ENCODE data around the gene KASH5. TPM values are rescaled to one million over a fixed set of nuclear protein-coding genes. Genes with fewer than 3 reads are reported as not detected.
A peak's percentile ranks its signal among the peaks of the same experiment; 100 is the strongest.

Gene KASH5
- polyA plus RNA-seq, 2 of the 4 experiments (the other 2 are of a cell fraction), result 0.08 to 0.17 TPM

- TF ChIP-seq RNF2 (IDR thresholded peaks at IDR 0.05; ENCODE audit: borderline replicate concordance, low read depth) (no peak), EP300 (IDR thresholded peaks at IDR 0.05) (no peak)
- 40% methylated on average over 25 of the region's 42 CpGs for WGBS (ENCODE audit: missing lambda C conversion rate)
- no peak for DNase-seq (ENCODE audit: low read depth in 1 of 2, low spot score in 1 of 2)
- Histone ChIP-seq H3K4me2 (peak within 1 kb of the TSS; percentile 88), H3K4me1 (peaks cover 34% of the 10 kb centered on the region), H3K4me3 (peak within 1 kb of the TSS; percentile 38), H3K27ac (peak within 1 kb of the TSS; percentile 27 to 79; a peak in 5 of 6 replicates), H3K9me3 (no peaks in the 10 kb centered on the region)
- no peak for FAIRE-seq
- no peak for ATAC-seq
- ChIA-PET CTCF (interaction anchor here (0.9 to 13.8 kb wide), 7 partner anchors 8 to 197 kb away, joined by 3 to 141 read pairs (median 7); partner anchors contain the start of gene PIH1D1), POLR2A (no interaction called here)
Measured at GRCh38 chr19:49423071-49423984, 35.3 kb downstream of the KASH5 start, which contains the start of gene PTH2. Gene PTH2, minus strand, starts transcription at chr19:49423441. Its CDS starts 102 bp downstream, at chr19:49423339.

- no peak for FAIRE-seq
- Histone ChIP-seq H3K4me1 (peaks cover 37% of the 10 kb centered on the region), H3K4me2 (no peak overlapping the region), H3K9me3 (no peaks in the 10 kb centered on the region), H3K27ac (no peak overlapping the region), H3K4me3 (no peak overlapping the region)
- TF ChIP-seq FOXS1 (CRISPR knock-in tag; IDR thresholded peaks at IDR 0.05), result no peak
- no peak for TF ChIP-seq RFX5 (IDR thresholded peaks at IDR 0.05)
- TF ChIP-seq ZSCAN20 (CRISPR knock-in tag; IDR thresholded peaks at IDR 0.05), result no peak
- no peak for TF ChIP-seq HOXB5 (CRISPR knock-in tag; IDR thresholded peaks at IDR 0.05)
- TF ChIP-seq MAFK (IDR thresholded peaks at IDR 0.05; ENCODE audit: partially characterized antibody), result no peak
- no peak for TF ChIP-seq MAZ (IDR thresholded peaks at IDR 0.05; ENCODE audit: borderline replicate concordance, low read depth, low read length)
- TF ChIP-seq EHF (CRISPR knock-in tag; IDR thresholded peaks at IDR 0.05), result no peak
- TF ChIP-seq ATOH8 (CRISPR knock-in tag; IDR thresholded peaks at IDR 0.05; ENCODE audit: low read depth), result no peak
- no peak for TF ChIP-seq JUNB (IDR thresholded peaks at IDR 0.05)
- TF ChIP-seq NR3C1 (IDR thresholded peaks at IDR 0.05), result no peak
- no peak for DNase-seq (ENCODE audit: low read depth in 1 of 2, low spot score in 1 of 2)
- CTCF ChIA-PET, result interaction anchor here (0.9 to 13.8 kb wide), 9 partner anchors 8 to 198 kb away, joined by 3 to 141 read pairs (median 6); partner anchors contain the start of gene PIH1D1
- WGBS (ENCODE audit: missing lambda C conversion rate), result 34% methylated on average over 3 of the region's 3 CpGs
- POLR2A ChIA-PET, result no interaction called here
- no peak for ATAC-seq
Measured at GRCh38 chr19:49423985-49424303, 35.9 kb downstream of the KASH5 start.

GRCh38 chr19:49425178-49425577 lies 37.1 kb downstream of the KASH5 start, which contains the start of gene GFY:
Gene GFY, plus strand, starts transcription at chr19:49425388. Its CDS starts 1,043 bp downstream, at chr19:49426431.
- 54% methylated on average over 7 of the region's 7 CpGs for WGBS (ENCODE audit: missing lambda C conversion rate)
- no peak for TF ChIP-seq FOSL2 (IDR thresholded peaks at IDR 0.05)
- TF ChIP-seq FOSL2 (CRISPR knock-in tag; IDR thresholded peaks at IDR 0.05), result no peak
- no peak for TF ChIP-seq RFX5 (IDR thresholded peaks at IDR 0.05)
- no peak for TF ChIP-seq ZSCAN20 (CRISPR knock-in tag; IDR thresholded peaks at IDR 0.05)
- TF ChIP-seq MAX (IDR thresholded peaks at IDR 0.05), result no peak
- no peak for TF ChIP-seq KDM5A (IDR thresholded peaks at IDR 0.05)
- TF ChIP-seq CEBPB (IDR thresholded peaks at IDR 0.05), result no peak
- FAIRE-seq (no peak), DNase-seq (ENCODE audit: low read depth in 1 of 2, low spot score in 1 of 2) (no peak), ATAC-seq (no peak)
- no peak within 1 kb of the TSS for H3K27ac ChIP-seq
- no peaks in the 10 kb centered on the region for H3K9me3 ChIP-seq
- ChIA-PET POLR2A (interaction anchor here (1.6 kb wide), 1 partner anchor 63 kb away, joined by 3 read pairs; the partner anchor contains the start of gene TEAD2), CTCF (interaction anchor here (0.6 to 13.8 kb wide), 11 partner anchors 8 to 199 kb away, joined by 3 to 141 read pairs (median 7); partner anchors contain the start of gene PIH1D1)
- peak within 1 kb of the TSS; percentile 52; the same call in 2 of the 3 replicates for H3K4me2 ChIP-seq
- H3K4me1 ChIP-seq, result peaks cover 37% of the 10 kb centered on the region
- no peak within 1 kb of the TSS for H3K4me3 ChIP-seq

Data from A549 (cell line).